Measurements from ENCODE around the gene XKRX.

DNA sequence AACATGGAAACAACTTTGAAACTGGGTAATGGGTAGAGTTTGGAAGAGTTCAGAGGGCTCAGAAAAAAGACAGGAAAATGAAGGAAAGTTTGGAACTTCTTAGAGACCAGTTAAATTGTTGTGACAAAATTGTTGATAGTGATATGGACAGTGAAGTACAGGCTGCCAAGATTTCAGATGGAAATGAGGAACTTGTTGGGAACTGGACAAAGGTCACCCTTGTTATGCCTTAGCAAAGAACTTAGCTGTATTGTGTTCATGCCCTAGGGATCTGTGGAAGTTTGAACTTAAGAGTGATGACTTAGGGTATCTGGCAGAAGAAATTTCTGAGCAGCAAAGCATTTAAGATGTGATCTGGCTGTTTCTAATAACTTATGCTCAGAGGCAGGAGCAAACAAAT, 35.6 kb upstream of the XKRX start:
- TF ChIP-seq, protein P1, sequence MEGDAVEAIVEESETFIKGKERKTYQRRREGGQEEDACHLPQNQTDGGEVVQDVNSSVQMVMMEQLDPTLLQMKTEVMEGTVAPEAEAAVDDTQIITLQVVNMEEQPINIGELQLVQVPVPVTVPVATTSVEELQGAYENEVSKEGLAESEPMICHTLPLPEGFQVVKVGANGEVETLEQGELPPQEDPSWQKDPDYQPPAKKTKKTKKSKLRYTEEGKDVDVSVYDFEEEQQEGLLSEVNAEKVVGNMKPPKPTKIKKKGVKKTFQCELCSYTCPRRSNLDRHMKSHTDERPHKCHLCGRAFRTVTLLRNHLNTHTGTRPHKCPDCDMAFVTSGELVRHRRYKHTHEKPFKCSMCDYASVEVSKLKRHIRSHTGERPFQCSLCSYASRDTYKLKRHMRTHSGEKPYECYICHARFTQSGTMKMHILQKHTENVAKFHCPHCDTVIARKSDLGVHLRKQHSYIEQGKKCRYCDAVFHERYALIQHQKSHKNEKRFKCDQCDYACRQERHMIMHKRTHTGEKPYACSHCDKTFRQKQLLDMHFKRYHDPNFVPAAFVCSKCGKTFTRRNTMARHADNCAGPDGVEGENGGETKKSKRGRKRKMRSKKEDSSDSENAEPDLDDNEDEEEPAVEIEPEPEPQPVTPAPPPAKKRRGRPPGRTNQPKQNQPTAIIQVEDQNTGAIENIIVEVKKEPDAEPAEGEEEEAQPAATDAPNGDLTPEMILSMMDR (conservative IDR thresholded peaks at IDR 0.05; ENCODE audit: low read depth, low read length) = no peak
- TF ChIP-seq EZH2 (IDR thresholded peaks at IDR 0.05; ENCODE audit: borderline replicate concordance, low read depth, low read length, poor library complexity, severe bottlenecking) = no peak
